GM23338 (cell line): ENCODE measurements around the gene MAGOHB.

Source experiments
- JUNB ChIP-seq: IDR thresholded peaks from one replicate; pipeline ENCODE4 v1.6.1; 2016; ENCODE audit warnings: antibody characterized with exemption; ENCODE audit not compliant: unreplicated experiment
- POLR2AphosphoS5 ChIP-seq: IDR thresholded peaks from 2 replicates; pipeline ENCODE4 v1.6.1; 2016; ENCODE audit warnings: antibody characterized with exemption, low read depth
- ZNF114 ChIP-seq: fragments of 250-450 bp; sonication (Bioruptor Pico); IDR thresholded peaks from 2 replicates; pipeline ENCODE4 v1.5.0; 2020; ENCODE audit warnings: mild to moderate bottlenecking, moderate library complexity
- ZNF331 ChIP-seq: fragments of 250-450 bp; sonication (Bioruptor Pico); IDR thresholded peaks from 2 replicates; pipeline ENCODE4 v1.5.0; 2020; ENCODE audit warnings: low read depth, mild to moderate bottlenecking, moderate library complexity
- TF ChIP-seq, protein P1 (sequence below), 2 experiments: fragments of 200-600 bp in 1 of 2; sonication (generic) in 1 of 2; conservative IDR thresholded peaks; 2 replicates each; pipeline versions ENCODE4 v1.5.1 to v1.6.1; 2016 to 2017; ENCODE audit warnings: antibody characterized with exemption in 2 of 2, low read depth in 2 of 2, mild to moderate bottlenecking in 2 of 2, moderate library complexity in 1 of 2

DNA sequence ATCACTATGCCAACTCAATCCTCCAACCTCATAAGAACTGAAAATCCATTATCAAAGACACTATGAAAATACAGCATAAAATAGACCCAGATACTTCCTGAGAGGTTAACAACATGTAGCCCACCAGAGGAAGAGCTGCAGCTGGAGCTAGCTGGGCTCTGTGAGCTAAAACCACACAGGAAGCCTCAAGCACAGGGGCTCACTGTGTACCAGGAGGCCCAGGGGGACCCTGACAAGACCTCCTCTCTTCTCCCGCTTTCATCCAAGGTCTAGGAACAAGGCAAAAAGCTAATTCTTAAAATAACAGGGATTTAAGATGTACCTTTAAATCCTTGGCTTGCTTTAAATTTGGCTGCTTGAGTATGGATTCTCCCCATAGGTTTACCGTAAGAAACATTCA, 54.2 kb downstream of the MAGOHB start:
- TF ChIP-seq ZNF331 (CRISPR knock-in tag): no peak
- TF ChIP-seq, protein P1, sequence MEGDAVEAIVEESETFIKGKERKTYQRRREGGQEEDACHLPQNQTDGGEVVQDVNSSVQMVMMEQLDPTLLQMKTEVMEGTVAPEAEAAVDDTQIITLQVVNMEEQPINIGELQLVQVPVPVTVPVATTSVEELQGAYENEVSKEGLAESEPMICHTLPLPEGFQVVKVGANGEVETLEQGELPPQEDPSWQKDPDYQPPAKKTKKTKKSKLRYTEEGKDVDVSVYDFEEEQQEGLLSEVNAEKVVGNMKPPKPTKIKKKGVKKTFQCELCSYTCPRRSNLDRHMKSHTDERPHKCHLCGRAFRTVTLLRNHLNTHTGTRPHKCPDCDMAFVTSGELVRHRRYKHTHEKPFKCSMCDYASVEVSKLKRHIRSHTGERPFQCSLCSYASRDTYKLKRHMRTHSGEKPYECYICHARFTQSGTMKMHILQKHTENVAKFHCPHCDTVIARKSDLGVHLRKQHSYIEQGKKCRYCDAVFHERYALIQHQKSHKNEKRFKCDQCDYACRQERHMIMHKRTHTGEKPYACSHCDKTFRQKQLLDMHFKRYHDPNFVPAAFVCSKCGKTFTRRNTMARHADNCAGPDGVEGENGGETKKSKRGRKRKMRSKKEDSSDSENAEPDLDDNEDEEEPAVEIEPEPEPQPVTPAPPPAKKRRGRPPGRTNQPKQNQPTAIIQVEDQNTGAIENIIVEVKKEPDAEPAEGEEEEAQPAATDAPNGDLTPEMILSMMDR (conservative IDR thresholded peaks at IDR 0.05; ENCODE audit: low read depth in 2 of 2): no peak
- no peak for TF ChIP-seq ZNF114 (CRISPR knock-in tag)
- no peak for TF ChIP-seq POLR2AphosphoS5
- TF ChIP-seq JUNB: no peak
